NCI-H2107 (cell line): ENCODE results near the gene ARL15.

Experiments
- DNase-seq: peaks from one replicate; lab custom pipeline; 2025; lab: John Stamatoyannopoulos, UW

Gene ARL15

GRCh38 chr5:54249210-54250028 lies 61.0 kb downstream of the ARL15 start:
- no peak for DNase-seq

GRCh38 chr5:54247226-54247625 lies 63.1 kb downstream of the ARL15 start:
- no peak for DNase-seq

- DNase-seq = no peak
These were observed 66.8 kb downstream of the ARL15 start for GRCh38 chr5:54243483-54244080.

DNA sequence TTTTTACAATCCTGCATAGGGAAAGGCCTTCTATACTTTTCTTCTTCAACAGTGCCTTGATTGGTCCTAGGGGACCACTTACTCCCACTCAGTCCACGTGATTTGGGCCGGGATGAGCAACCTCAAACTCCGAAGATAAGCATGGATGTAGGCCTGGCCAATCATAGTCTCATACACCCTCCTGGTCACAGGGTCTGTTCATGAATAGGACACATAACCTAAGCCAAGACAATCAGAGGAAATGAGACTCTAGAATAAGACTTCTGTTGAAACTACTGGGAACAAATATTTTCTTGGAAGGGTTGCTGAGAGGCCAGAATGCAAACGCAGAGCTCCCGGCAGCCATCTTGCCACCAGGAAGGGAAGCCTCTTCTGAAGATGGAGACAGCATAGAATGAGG lies 68.1 kb downstream of the ARL15 start:
- DNase-seq = no peak

- no peak for DNase-seq
These were observed 76.0 kb downstream of the ARL15 start for GRCh38 chr5:54234304-54234933.

GRCh38 chr5:54230936-54231685 lies 79.3 kb downstream of the ARL15 start:
- DNase-seq = no peak

GRCh38 chr5:54229041-54229780 lies 81.2 kb downstream of the ARL15 start:
- DNase-seq = peak; percentile 33

- no peak for DNase-seq
These were observed 82.6 kb downstream of the ARL15 start for GRCh38 chr5:54227759-54228158.

DNA sequence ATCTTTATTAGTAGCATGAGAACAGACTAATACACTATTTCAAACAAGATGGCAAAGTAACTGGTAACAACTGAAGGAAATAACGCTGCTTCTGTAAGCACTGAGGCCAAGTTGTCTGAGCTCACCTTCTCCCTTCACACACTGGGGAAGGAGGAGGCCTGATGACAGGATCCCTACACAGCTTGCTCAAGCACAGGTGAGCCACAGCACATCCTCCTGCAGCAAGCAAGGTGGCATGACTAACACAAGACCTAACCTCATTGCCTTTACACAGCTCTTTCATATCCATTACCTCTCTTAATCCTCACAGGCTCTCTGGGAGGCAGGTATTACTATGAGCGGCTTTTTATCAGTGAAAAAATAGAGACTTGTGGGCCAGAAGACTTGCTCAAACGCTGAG lies 83.3 kb downstream of the ARL15 start:
- DNase-seq = no peak

DNA sequence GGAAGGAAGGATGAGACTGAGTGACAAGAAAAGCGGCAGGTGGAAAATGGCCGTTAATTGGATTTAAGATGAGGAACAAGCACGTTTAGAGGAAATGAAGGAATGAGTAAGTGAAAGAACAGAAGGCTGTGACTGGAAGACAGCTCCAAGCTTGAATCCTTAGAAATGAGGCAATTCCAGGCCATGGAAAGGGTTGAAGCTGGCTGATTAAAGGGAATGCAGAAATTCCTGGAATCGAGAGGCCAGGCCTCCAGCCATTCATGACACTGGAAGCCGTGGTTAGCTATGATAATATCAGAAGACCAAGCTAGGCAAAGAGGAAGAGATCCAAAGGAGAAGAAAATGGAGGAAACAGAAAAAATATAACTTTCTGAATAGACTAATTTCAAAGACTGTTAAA lies 84.2 kb downstream of the ARL15 start:
- no peak for DNase-seq

- no peak for DNase-seq
These were observed 86.1 kb downstream of the ARL15 start for GRCh38 chr5:54224103-54224826.

DNA sequence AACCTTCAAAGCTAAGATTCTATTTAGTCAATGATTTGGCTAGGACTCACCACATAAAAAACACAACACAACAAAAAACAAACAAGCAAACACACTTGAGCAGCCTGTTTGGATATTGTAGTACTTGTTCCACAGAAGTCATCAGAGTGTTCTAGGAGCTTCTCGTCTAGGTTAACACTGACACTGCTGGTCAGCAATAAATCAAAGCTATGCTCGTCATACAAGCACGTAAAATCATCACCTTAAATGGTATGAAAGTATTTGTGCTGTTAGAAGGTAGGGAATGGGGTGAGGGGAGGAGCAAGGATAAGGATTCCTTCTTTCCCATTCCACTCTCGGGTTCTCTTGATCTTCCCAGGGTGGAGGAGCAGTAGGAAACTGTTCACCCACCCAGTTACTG lies 88.0 kb downstream of the ARL15 start:
- no peak for DNase-seq

DNA sequence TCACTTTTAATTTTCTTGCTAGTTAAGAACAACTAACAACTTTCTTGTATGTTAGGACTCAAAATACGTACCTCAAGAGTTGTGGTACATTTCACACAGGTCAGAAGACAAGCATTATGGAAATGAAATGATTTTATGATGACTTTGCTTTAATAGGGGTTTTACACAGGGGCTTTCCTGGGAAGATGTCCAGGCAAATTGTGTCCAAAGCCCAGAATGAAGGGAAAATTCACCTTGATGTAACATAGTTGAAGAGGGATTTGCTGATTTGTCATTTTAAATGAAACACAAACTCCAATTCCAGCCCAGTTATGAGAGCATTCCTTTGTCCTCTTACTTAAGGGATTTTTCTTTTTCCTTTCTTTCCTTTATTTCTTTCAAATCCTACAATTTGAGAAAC lies 89.2 kb downstream of the ARL15 start:
- DNase-seq = no peak

- no peak for DNase-seq
These were observed 89.9 kb downstream of the ARL15 start for GRCh38 chr5:54220230-54221040.

- DNase-seq = peak; percentile 15
These were observed 92.4 kb downstream of the ARL15 start for GRCh38 chr5:54217826-54218503.

- DNase-seq = no peak
These were observed 95.1 kb downstream of the ARL15 start for GRCh38 chr5:54215233-54215736.

- DNase-seq = no peak
These were observed 95.7 kb downstream of the ARL15 start for GRCh38 chr5:54214722-54215121.

DNA sequence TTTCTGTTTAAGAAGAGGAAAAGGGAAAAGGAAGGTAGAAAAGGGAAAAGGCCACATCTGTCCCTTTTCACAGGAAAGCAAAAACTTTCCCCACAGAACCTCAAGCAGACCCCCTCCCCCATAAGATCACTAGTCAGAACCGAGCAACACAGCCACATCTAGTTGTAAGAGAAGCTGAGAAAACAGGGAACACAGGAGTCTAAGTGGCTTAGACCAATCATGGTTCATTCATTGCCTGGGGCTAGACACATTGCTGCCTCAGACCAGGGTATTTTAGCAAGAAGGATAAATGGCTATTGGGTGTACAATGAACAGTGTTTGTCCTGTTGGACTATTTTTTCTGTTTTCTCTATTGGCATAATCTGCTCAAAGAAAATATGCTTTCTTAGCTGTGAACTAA lies 98.0 kb downstream of the ARL15 start:
- DNase-seq = no peak

GRCh38 chr5:54211912-54212311 lies 98.5 kb downstream of the ARL15 start:
- DNase-seq = no peak

- no peak for DNase-seq
These were observed 102.8 kb downstream of the ARL15 start for GRCh38 chr5:54207566-54207965.
